ENCODE measurements around the gene ANTXR1.

- TF ChIP-seq CTCF (conservative IDR thresholded peaks at IDR 0.05; ENCODE audit: low read depth, low read length) (no peak), EZH2 (IDR thresholded peaks at IDR 0.05; ENCODE audit: borderline replicate concordance, low read depth, low read length, poor library complexity, severe bottlenecking) (no peak)
These were observed 84.2 kb downstream of the ANTXR1 start for GRCh38 chr2:69097148-69097610.

Data from A673 (cell line).